Astrocyte of the spinal cord (primary cell): ENCODE data around the gene RNF141.

Experiments
- DNase-seq: peaks from one replicate; pipeline ENCODE4 v3.0.0; 2011; ENCODE audit warnings: low read depth, low spot score
- H3K4me3 ChIP-seq: 2 replicates; pipeline ENCODE4 v1.5.1; 2011; ENCODE audit warnings: low read depth, mild to moderate bottlenecking, low read length, moderate library complexity
- CTCF ChIP-seq: IDR thresholded peaks from 2 replicates; pipeline ENCODE4 v1.5.1; 2012; ENCODE audit warnings: low read depth, mild to moderate bottlenecking, low read length, inconsistent platforms
- in situ Hi-C: cut with HindIII; loops from 2 replicates; pipeline ENCODE4 v1.10.0; 2017; ENCODE audit warnings: low sequenced_read_pairs

RNF141 gene

GRCh38 chr11:10541561-10541930 is 559 bp upstream of the RNF141 start:
- TF ChIP-seq CTCF = no peak
- in situ Hi-C loops = no loop called here
- no peak for DNase-seq
- peak overlapping the region; percentile 40 for H3K4me3 ChIP-seq

GRCh38 chr11:10540546-10540914 is 457 bp downstream of the RNF141 start:
- H3K4me3 ChIP-seq = peak overlapping the region; percentile 76
- in situ Hi-C loops = no loop called here
- no peak for TF ChIP-seq CTCF
- DNase-seq = peak; percentile 35

GRCh38 chr11:10539339-10539738 is 1.6 kb downstream of the RNF141 start:
- no peak for TF ChIP-seq CTCF
- no peak overlapping the region for H3K4me3 ChIP-seq
- no peak for DNase-seq
- in situ Hi-C loops = no loop called here

- H3K4me3 ChIP-seq = no peak overlapping the region
- DNase-seq = no peak
- in situ Hi-C loops = no loop called here
- TF ChIP-seq CTCF = no peak
Observed at GRCh38 chr11:10538924-10539323, 2.1 kb downstream of the RNF141 start.

GRCh38 chr11:10537600-10537999 is 3.4 kb downstream of the RNF141 start:
- in situ Hi-C loops = no loop called here
- H3K4me3 ChIP-seq = no peak overlapping the region
- no peak for DNase-seq
- no peak for TF ChIP-seq CTCF

GRCh38 chr11:10534316-10534715 is 6.7 kb downstream of the RNF141 start:
- no peak overlapping the region for H3K4me3 ChIP-seq
- TF ChIP-seq CTCF = no peak
- in situ Hi-C loops = no loop called here
- DNase-seq = no peak

- DNase-seq = no peak
- in situ Hi-C loops = no loop called here
- no peak overlapping the region for H3K4me3 ChIP-seq
- TF ChIP-seq CTCF = no peak
Observed at GRCh38 chr11:10533323-10533722, 7.7 kb downstream of the RNF141 start.
